Endodermal cell (in vitro differentiated cells): Measurements from ENCODE around the gene ZNF710. TPM values are rescaled to one million over a fixed set of nuclear protein-coding genes. Genes with fewer than 3 reads are reported as not detected.

Source experiments
- DNase-seq: peaks from one replicate; pipeline ENCODE4 v3.0.0-alpha.2; 2017
- H3K27ac ChIP-seq: 2 replicates; pipeline ENCODE4 v1.5.1; 2013; ENCODE audit warnings: mild to moderate bottlenecking, low read depth, low read length, moderate library complexity
- H3K27me3 ChIP-seq: 2 replicates; pipeline ENCODE4 v1.6.1; 2013; ENCODE audit warnings: mild to moderate bottlenecking, low read length, moderate library complexity; ENCODE audit not compliant: insufficient read depth, control insufficient read depth, poor library complexity, severe bottlenecking
- H3K36me3 ChIP-seq: 2 replicates; pipeline ENCODE4 v1.7.0; 2013; ENCODE audit warnings: mild to moderate bottlenecking, low read length, moderate library complexity; ENCODE audit not compliant: control insufficient read depth, insufficient read depth
- H3K4me1 ChIP-seq: one replicate; pipeline ENCODE4 v1.7.0; 2013; ENCODE audit warnings: low read length; ENCODE audit not compliant: control insufficient read depth, insufficient read depth
- H3K4me3 ChIP-seq: 2 replicates; pipeline ENCODE4 v1.5.1; 2013; ENCODE audit warnings: mild to moderate bottlenecking, low read length, moderate library complexity
- H3K9ac ChIP-seq: 2 replicates; pipeline ENCODE4 v1.6.1; 2013; ENCODE audit warnings: mild to moderate bottlenecking, low read length, moderate library complexity; ENCODE audit not compliant: poor library complexity, severe bottlenecking; ENCODE audit errors: extremely low read depth
- H3K9me3 ChIP-seq: 2 replicates; pipeline ENCODE4 v1.6.1; 2013; ENCODE audit warnings: mild to moderate bottlenecking, low read length, moderate library complexity; ENCODE audit not compliant: control insufficient read depth
- H3K27ac Mint-ChIP-seq: 2 replicates; pipeline ENCODE4 v1.8.0; 2020; ENCODE audit warnings: mixed read lengths
- H3K27me3 Mint-ChIP-seq: 2 replicates; pipeline ENCODE4 v1.8.0; 2021; ENCODE audit warnings: mild to moderate bottlenecking, mixed read lengths; ENCODE audit not compliant: insufficient read depth
- H3K36me3 Mint-ChIP-seq: 2 replicates; pipeline ENCODE4 v1.8.0; 2020; ENCODE audit warnings: low read depth, mixed read lengths
- H3K4me1 Mint-ChIP-seq: 2 replicates; pipeline ENCODE4 v1.8.0; 2020; ENCODE audit warnings: mixed read lengths
- H3K4me3 Mint-ChIP-seq: 2 replicates; pipeline ENCODE4 v1.8.0; 2020; ENCODE audit warnings: mild to moderate bottlenecking, moderate library complexity, mixed read lengths
- H3K9me3 Mint-ChIP-seq: 2 replicates; pipeline ENCODE4 v1.8.0; 2020; ENCODE audit warnings: mild to moderate bottlenecking, mixed read lengths
- CTCF ChIP-seq: fragments of 200-600 bp; sonication (generic); conservative IDR thresholded peaks from 2 replicates; pipeline ENCODE4 v1.5.0; 2021; ENCODE audit warnings: antibody characterized with exemption, mild to moderate bottlenecking
- WGBS, 2 experiments: methylation state at CpG; one replicate each; pipeline versions ENCODE4 v1.1.5 to v1.1.7; 2013; ENCODE audit warnings: missing lambda C conversion rate in 2 of 2, mixed read lengths in 1 of 2; ENCODE audit not compliant: insufficient coverage in 1 of 2, insufficient read length in 1 of 2; 5-methylcytosine and 5-hydroxymethylcytosine counted together
- total RNA-seq, 2 donors: library from RNA; stranded (reverse); fragmentation: NEBNext Ultra II Directional in 1 of 2; extraction: Animal tissue kit (Norgen Biotek cat#: 25700) in 1 of 2; gene quantifications; 2 replicates in 1 of 2; 3 replicates in 1 of 2; pipeline ENCODE4 v1.2.1, GENCODE V29; 2021

The ZNF710 gene
- total RNA-seq, 2 donors from 2014 or later = 31.8 to 39.1 TPM

- H3K4me3 Mint-ChIP-seq = peak overlapping the region; percentile 64
- H3K9ac ChIP-seq = peak overlapping the region; percentile 38
- peak overlapping the region; percentile 82 for H3K4me3 ChIP-seq
- 17% methylated on average over 14 to 40 of the region's 40 CpGs for WGBS, 2 experiments
- no peak overlapping the region for H3K27ac Mint-ChIP-seq
- no peaks in the 10 kb centered on the region for H3K36me3 Mint-ChIP-seq
- peaks cover 2% of the 10 kb centered on the region for H3K4me1 ChIP-seq
- no peaks in the 10 kb centered on the region for H3K36me3 ChIP-seq
- H3K4me1 Mint-ChIP-seq = peaks cover 16% of the 10 kb centered on the region
- peaks cover 84% of the 10 kb centered on the region for H3K27me3 Mint-ChIP-seq
- TF ChIP-seq CTCF = no peak
- H3K9me3 Mint-ChIP-seq = no peaks in the 10 kb centered on the region
- peak overlapping the region; percentile 90 for H3K27ac ChIP-seq
- DNase-seq = peak; percentile 74
- H3K9me3 ChIP-seq = no peaks in the 10 kb centered on the region
- H3K27me3 ChIP-seq = peaks cover 53% of the 10 kb centered on the region
Measured at GRCh38 chr15:90101130-90101968, 100.2 kb downstream of the ZNF710 start.

- peaks cover 79% of the 10 kb centered on the region for H3K27me3 Mint-ChIP-seq
- Histone ChIP-seq H3K36me3 (no peaks in the 10 kb centered on the region), H3K4me3 (peak within 1 kb of the TSS; percentile 82), H3K27ac (peak within 1 kb of the TSS; percentile 90), H3K9me3 (no peaks in the 10 kb centered on the region), H3K9ac (peak within 1 kb of the TSS; percentile 64), H3K4me1 (peaks cover 2% of the 10 kb centered on the region), H3K27me3 (peaks cover 53% of the 10 kb centered on the region)
- WGBS, 2 experiments = 0 to 1% methylated on average over 34 to 104 of the region's 104 CpGs
- no peaks in the 10 kb centered on the region for H3K9me3 Mint-ChIP-seq
- H3K36me3 Mint-ChIP-seq = no peaks in the 10 kb centered on the region
- peak within 1 kb of the TSS; percentile 64 for H3K4me3 Mint-ChIP-seq
- H3K4me1 Mint-ChIP-seq = peaks cover 21% of the 10 kb centered on the region
- peak; percentile 92 for DNase-seq
- no peak for TF ChIP-seq CTCF
- H3K27ac Mint-ChIP-seq = no peak within 1 kb of the TSS
Measured at GRCh38 chr15:90101969-90102890, 101.1 kb downstream of the ZNF710 start, which contains the start of gene IDH2. Gene IDH2 (minus strand): TSS chr15:90102468. CDS start chr15:90102390, 78 bp downstream.

- no peaks in the 10 kb centered on the region for H3K9me3 Mint-ChIP-seq
- no peaks in the 10 kb centered on the region for H3K9me3 ChIP-seq
- TF ChIP-seq CTCF = no peak
- no peaks in the 10 kb centered on the region for H3K36me3 Mint-ChIP-seq
- H3K4me3 ChIP-seq = no peak overlapping the region
- H3K27me3 ChIP-seq = peaks cover 43% of the 10 kb centered on the region
- H3K4me1 ChIP-seq = peaks cover 2% of the 10 kb centered on the region
- peaks cover 64% of the 10 kb centered on the region for H3K27me3 Mint-ChIP-seq
- 93 to 96% methylated on average over 4 to 5 of the region's 5 CpGs for WGBS, 2 experiments
- H3K27ac ChIP-seq = no peak overlapping the region
- no peak overlapping the region for H3K9ac ChIP-seq
- H3K27ac Mint-ChIP-seq = no peak overlapping the region
- peaks cover 16% of the 10 kb centered on the region for H3K4me1 Mint-ChIP-seq
- no peak overlapping the region for H3K4me3 Mint-ChIP-seq
- no peak for DNase-seq
- no peaks in the 10 kb centered on the region for H3K36me3 ChIP-seq
Measured at GRCh38 chr15:90103701-90104329, 102.7 kb downstream of the ZNF710 start.
